GM12892 (cell line): Measurements from ENCODE around the gene SLC7A10.

ENCODE experiments used
- DNase-seq: peaks from one replicate; pipeline ENCODE4 v3.0.0; 2011; ENCODE audit not compliant: insufficient read length
- FAIRE-seq: peaks from 2 replicates; lab custom pipeline; 2011; peaks lifted over from hg19 to GRCh38; lab: Jason Lieb, UNC
- POLR2A ChIP-seq: IDR thresholded peaks from 2 replicates; pipeline ENCODE4 v1.6.1; 2011; ENCODE audit warnings: low read depth, low read length, control low read depth
- POLR2AphosphoS5 ChIP-seq: IDR thresholded peaks from 2 replicates; pipeline ENCODE4 v1.6.1; 2011; ENCODE audit warnings: low read depth, low read length, control low read depth
- TAF1 ChIP-seq: IDR thresholded peaks from 2 replicates; pipeline ENCODE4 v1.6.1; 2011; ENCODE audit warnings: low read depth, mild to moderate bottlenecking, control low read depth, low read length, borderline replicate concordance

The SLC7A10 gene

DNA sequence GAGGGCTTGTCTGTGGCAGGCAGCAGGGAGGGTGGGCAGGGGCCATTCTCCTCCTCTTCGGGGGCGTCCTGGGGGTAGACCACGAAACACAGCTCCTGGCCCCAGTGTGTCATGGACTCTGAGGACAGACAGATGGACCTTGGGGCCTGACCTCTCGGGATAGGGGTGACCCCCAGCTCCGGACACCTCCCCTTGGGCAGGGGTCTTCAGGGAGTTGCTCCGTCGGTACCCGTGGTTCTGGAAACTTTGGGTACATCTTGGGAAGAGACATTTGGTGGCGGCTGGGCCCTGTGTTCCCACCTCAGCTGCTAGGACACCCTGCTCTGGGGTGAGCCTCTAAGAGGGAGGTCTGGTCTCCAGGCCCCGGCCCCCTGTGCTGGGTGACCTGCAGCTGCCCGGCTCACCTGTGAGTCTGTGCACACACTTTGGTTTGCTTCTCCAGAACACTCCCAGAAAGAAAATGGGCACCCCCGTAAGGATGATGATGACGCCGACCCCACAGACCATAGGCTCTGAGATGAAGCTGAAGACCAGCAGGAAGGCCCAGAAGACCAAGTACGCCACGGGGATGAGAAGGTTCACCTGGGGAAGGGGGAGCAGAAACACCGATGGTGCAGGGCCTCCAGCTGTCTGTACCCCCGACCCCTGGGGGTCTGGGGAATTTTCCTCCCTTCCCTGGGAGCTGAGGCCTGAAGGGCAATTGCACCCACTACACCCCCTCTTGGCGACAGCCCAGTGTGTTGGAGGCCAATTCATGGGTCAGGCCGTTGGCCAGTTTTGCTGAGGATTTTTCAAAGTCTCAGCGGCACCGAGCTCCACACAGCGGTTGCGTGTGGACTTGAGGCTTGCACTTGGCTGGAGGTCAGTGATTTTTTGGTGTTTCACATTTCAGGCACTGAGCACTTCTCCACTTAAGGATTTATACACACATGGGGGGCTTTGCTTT, 16.5 kb downstream of the SLC7A10 start:
- TF ChIP-seq POLR2AphosphoS5 (no peak), TAF1 (no peak), POLR2A (no peak)
- no peak for FAIRE-seq
- DNase-seq = no peak

DNA sequence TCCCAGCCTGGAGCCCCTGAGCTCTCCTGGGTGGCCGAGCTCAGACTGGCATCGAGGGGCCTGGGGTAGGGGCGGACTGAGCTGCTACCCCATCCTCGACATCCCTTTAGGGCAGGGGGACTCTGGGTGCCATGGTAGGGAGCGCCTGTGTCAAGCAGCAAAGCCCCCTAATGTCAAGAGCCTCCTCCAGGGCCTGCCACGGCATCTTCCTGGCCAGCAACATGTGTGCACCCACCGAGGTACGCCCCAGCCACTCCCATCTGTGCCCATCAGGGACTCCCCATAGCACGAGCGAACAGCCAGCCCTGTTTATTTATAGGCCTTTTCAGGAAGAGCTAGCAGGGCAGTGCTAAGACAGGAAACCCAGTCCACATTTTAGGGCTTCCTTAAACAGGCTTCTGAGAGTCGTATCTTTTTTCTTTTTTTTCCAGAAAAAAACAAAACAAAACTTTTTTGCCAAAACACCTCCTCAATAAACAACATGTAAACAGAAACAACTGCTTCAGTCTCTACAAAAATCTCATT, 17.2 kb downstream of the SLC7A10 start:
- DNase-seq (no peak), FAIRE-seq (no peak)
- TF ChIP-seq POLR2A (no peak), TAF1 (no peak), POLR2AphosphoS5 (no peak)

DNA sequence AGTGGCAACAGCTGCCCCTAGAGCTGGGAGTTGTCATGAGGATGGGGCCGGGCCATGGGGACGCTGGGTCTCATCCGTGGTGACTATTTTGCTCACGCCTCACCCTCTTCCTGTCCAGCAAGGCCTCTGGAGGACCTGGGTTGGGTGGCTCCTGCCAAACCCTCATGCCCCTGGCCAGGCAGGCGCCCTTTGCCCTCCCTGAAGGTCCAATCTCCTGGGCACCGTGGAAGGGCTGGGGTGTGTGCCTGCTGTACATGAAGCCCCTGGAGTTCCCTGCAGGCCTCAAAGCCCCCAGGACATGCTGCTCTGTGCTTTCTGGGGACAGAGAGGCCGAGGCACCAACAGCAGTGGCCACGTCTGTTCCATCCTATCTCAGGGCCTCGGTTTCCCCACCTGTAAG, 17.7 kb downstream of the SLC7A10 start:
- no peak for DNase-seq
- FAIRE-seq = no peak
- no peak for TF ChIP-seq TAF1

DNA sequence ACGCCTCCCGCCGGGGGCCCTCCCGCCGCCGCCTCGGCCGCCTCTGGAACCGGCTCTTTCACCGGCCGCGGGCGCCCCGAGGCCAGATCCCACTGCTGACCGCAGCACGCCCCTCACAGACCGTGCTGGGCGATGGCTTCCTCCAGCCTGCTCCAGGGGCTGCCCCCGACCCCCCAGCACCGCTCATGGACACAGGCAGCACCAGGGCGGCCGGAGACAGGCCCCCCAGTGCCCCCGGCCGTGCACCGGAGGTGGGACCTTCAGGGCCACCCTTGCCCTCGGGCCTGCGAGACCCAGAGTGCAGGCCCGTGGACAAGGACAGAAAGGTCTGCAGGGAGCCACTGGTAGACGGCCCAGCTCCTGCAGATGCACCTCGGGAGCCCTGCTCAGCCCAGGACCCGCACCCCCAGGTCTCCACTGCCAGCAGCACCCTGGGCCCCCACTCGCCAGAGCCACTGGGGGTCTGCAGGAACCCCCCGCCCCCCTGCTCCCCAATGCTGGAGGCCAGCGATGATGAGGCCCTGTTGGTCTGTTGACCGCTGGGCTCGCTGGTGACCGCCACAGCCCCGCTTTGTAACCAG, 18.5 kb downstream of the SLC7A10 start:
- no peak for TF ChIP-seq POLR2A
- TF ChIP-seq TAF1 = no peak
- TF ChIP-seq POLR2AphosphoS5 = no peak
- no peak for FAIRE-seq
- DNase-seq = no peak

DNA sequence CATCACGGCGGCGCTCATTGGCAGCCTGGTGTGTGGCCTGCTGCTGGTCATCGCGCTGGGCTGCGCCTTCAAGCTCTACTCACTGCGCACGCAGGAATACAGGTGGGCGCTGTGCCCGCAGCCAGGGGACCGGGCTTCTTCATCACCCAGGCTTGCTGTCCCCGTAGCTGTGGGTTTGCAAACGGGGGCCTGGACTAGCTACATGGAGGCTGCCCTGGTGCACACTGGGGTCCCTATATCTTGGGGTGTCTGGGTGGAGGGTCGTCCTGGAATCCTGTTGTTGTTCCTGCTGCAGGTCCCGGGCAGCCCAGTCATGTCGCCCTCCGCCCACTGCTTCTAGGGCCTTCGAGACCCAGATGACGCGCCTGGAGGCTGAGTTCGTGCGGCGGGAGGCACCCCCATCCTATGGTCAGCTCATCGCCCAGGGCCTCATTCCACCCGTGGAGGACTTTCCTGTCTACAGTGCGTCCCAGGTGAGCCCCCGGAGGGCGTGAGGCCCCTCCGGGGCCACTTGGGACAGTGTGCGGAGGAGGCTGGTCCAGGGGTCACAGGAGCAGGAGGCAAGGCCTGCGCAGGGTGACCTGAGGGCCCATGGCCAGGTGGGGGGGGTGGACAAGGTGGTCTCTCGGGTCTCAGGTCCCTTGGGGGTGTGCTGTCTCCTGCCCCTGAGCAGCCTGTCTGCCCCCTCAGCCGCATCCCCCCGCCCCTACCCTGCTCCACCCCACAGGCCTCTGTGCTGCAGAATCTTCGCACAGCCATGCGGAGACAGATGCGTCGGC, 19.2 kb downstream of the SLC7A10 start:
- no peak for DNase-seq
- no peak for TF ChIP-seq POLR2AphosphoS5
- TF ChIP-seq TAF1 = no peak
- no peak for TF ChIP-seq POLR2A
- FAIRE-seq = no peak

DNA sequence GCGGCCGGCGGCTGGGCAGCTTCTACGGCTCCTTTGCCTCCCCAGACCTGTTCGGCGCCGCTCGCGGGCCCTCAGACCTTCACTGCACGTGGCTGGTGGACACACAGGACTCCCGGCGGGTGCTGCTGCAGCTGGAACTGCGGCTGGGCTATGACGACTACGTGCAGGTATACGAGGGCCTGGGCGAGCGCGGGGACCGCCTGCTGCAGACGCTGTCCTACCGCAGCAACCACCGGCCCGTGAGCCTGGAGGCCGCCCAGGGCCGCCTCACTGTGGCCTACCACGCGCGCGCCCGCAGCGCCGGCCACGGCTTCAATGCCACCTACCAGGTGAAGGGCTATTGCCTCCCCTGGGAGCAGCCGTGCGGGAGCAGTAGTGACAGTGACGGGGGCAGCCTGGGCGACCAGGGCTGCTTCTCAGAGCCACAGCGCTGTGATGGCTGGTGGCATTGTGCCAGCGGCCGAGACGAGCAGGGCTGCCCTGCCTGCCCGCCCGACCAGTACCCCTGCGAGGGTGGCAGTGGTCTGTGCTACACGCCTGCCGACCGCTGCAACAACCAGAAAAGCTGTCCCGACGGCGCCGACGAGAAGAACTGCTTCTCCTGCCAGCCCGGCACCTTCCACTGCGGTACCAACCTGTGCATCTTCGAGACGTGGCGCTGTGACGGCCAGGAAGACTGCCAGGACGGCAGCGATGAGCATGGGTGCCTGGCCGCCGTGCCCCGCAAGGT, 20.0 kb downstream of the SLC7A10 start:
- FAIRE-seq (no peak), DNase-seq (no peak)
- no peak for TF ChIP-seq TAF1
- no peak for TF ChIP-seq POLR2AphosphoS5
- TF ChIP-seq POLR2A = no peak

DNA sequence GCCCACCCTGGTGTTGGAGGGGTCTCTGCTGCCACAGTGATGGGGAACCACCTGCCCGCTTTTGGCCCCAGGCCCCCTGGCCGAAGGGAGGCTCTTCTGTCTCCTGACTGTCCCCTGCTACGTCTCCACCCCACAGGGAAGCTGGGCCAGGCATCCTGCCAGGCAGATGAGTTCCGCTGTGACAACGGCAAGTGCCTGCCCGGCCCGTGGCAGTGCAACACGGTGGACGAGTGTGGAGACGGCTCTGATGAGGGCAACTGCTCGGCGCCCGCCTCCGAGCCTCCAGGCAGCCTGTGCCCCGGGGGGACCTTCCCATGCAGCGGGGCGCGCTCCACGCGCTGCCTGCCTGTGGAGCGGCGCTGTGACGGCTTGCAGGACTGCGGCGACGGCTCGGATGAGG, 20.5 kb downstream of the SLC7A10 start:
- DNase-seq (no peak), FAIRE-seq (no peak)
- TF ChIP-seq POLR2AphosphoS5 (no peak), POLR2A (no peak), TAF1 (no peak)

DNA sequence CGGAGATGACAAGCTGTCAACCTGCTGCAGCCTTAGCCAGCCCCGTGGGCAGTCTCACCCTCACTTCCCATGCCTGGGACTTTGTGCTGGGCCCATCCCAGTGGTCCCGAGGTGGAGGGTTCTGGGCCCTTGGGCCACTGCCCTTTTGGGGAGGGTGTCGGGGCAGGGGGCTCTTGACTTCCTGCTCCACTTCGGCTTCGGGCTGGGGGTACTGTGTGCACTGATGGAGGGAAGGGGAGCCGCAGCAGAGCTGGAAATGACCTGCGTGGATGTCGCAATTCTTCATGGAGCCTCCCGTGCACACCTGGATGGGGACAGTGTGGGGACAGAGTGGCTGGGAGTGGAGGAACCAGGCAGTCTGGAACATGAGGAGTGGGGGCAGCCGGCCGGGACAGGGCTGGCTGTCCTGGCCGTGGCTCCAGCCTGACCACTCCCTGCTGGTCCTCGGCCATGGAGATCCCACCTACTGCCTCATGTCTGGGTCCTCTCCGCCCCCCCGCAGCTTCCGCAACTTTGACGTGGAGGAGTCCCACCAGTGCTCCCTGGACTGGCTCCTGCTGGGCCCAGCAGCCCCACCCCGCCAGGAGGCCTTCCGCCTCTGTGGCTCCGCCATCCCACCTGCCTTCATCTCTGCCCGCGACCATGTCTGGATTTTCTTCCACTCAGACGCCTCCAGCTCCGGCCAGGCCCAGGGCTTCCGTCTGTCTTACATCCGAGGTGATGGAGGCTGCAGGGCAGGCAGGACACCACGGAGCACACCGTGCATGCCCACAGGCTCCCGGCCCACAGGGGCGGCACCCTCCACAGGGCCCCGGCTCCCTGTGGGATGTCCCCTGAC, 21.3 kb downstream of the SLC7A10 start:
- no peak for DNase-seq
- no peak for FAIRE-seq
- TF ChIP-seq TAF1 (no peak), POLR2AphosphoS5 (no peak), POLR2A (no peak)

DNA sequence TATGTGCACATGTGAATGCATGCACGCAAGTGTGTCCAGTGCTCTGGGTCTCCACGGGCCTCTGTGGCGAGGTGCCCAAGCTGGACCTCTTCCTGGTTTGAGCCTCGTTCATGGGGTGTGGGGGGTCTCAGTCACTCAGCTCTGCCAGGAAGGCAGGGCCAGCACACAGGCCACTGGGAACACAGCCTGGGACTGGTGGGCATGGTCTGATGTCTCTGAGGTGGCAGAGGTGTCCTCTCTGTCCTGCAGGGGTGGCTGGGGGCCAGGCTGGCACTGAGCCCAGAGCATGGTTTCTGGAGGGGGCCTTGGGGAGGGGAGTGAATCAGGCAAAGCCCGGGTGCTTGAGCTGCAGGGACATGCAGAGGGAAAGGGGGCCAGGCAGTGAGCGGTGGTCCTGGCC, 22.1 kb downstream of the SLC7A10 start:
- DNase-seq = no peak
- TF ChIP-seq TAF1 (no peak), POLR2AphosphoS5 (no peak), POLR2A (no peak)
- FAIRE-seq = no peak
